Measurements from ENCODE around the gene MAGEF1.
A peak's percentile ranks its signal among the peaks of the same experiment; 100 is the strongest.

The MAGEF1 gene

GRCh38 chr3:184687363-184688015 is 24.4 kb downstream of the MAGEF1 start:
- DNase-seq, result peak; percentile 20

DNA sequence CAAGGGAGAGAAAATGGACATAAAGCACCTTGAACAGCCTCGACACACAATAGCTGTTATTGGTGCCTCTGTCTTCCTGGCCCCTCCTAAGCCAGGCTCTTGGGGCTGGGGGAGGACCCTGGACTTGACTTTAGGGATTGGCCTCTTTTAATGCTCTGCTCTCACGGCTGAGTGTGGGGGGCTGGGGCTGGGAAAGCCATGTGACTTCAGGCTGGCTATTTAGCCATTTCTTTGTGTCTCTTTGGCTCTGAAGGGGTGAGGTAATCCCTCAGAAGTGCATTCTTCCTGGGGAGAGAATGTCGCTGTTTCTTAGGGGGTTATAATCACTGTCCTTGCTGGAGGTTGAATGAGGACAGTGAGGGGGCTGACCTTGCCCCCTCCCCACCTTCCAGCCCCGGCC is 26.2 kb downstream of the MAGEF1 start:
- no peak for DNase-seq

DNA sequence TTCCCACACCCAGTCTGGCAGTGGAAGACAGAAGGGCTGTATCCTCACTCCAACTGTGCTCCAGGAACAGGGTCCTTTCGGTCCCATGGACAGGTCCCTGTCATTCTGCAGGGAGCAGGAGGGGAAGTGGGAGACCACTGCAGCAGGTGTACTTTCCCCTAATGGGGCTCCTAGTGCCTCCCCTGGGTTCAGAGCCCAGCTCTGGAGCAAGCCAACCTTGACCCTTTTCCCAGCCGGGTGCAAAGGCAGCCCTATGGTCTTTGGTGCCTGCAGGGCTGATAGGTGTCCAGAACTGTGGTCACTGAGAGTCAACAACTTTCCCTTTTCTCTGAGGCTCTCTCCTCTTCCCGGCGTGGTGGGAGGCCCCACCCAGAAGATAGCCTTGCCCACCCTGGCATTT is 26.8 kb downstream of the MAGEF1 start:
- no peak for DNase-seq

- DNase-seq, result no peak
Measured at GRCh38 chr3:184683900-184684560, 27.8 kb downstream of the MAGEF1 start.

- no peak for DNase-seq
Measured at GRCh38 chr3:184683234-184683633, 28.6 kb downstream of the MAGEF1 start.

GRCh38 chr3:184682671-184683070 is 29.2 kb downstream of the MAGEF1 start:
- no peak for DNase-seq

GRCh38 chr3:184680385-184681345 is 31.2 kb downstream of the MAGEF1 start:
- no peak for DNase-seq

- no peak for DNase-seq
Measured at GRCh38 chr3:184679056-184679816, 32.6 kb downstream of the MAGEF1 start.

GRCh38 chr3:184678317-184679055 is 33.4 kb downstream of the MAGEF1 start:
- DNase-seq, result no peak

DNA sequence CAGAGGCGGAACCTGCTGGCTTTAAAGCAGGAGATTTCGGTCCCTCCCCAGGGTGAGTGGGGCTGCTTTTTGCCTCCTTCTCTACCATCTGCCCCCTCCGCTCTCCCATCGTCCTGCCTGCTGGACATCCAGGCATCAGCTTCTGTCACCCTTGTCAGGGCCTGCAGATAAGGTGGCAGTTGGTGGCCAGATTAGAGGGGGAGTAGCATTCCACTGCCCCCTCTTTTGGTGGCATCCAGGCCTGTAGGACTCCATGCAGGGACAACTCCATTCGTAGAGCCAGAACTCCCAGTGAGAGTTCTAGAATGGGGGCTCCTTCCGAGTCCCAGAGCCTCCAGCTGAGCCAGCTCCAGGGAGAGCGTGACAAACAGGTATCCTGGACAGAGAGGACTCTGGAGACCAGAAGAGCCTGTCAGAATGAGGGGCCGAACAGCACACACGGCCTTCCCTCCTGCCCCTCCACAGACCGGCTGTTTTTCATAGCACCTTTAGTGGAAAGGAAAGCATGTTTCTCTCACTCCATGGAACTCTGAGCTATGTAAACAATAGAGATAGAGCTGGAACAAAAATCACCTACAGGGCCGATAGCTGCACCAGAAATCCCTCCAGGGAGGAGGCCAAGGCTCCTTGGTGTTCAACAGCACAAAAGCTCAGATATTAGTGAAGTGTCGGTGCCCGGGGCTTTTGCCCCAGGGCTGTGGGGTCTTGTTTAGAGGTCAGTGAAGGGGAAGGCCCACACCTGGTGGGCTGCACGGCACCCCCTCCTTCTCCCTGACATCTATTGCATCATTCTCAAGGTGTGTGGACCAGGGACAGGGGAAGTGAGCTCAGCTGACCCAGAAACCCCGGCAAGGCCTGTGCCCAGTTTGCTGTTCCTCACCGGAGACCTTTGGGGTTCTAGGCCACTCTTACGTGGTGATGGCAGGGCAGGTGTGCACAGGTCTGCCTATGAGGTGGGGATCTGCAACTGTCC is 34.2 kb downstream of the MAGEF1 start:
- DNase-seq, result no peak

GRCh38 chr3:184676927-184677326 is 34.9 kb downstream of the MAGEF1 start:
- no peak for DNase-seq

GRCh38 chr3:184674626-184675025 is 37.2 kb downstream of the MAGEF1 start:
- DNase-seq, result no peak

- DNase-seq, result no peak
Measured at GRCh38 chr3:184672977-184673870, 38.6 kb downstream of the MAGEF1 start.

GRCh38 chr3:184672335-184672734 is 39.5 kb downstream of the MAGEF1 start:
- no peak for DNase-seq

- DNase-seq, result no peak
Measured at GRCh38 chr3:184670091-184670602, 41.7 kb downstream of the MAGEF1 start.

DNA sequence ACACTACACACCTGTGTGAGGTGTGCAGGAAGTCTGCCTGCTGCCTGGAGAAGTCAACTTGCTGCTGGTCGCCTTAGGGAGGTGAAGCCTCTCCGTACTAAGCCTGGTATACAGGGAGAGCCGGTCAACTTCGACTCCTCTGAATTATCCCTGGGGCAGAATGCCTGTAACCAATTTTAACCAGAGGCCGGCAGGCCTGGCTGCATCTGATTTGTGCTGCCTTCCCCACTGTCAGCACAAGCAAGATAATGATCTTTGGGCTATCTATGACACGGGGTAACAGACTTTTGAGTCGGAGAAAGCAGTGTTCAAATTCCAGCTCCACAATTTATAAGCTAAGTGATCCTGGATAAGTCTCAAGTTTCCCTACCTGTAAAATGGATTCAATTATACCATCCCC is 42.3 kb downstream of the MAGEF1 start:
- DNase-seq, result no peak

DNA sequence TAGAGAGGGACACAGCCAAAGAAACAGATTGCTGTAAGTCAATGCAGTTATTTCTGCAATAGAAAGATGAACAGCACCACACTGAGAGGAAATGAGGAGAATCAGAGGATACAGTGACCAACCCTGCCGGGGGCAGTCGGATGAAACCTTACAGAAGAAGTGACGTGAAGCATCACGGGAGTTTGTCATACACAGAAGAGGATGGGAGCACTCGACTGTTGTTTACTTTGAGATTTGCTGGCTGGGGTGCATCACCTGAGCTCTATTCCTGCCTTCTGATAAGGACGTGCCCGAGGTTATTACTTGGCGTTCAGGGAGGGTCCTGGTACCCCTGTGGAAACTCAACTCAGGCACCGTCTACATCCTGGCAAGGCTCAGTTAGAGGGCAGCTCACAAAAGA is 45.4 kb downstream of the MAGEF1 start:
- no peak for DNase-seq

DNA sequence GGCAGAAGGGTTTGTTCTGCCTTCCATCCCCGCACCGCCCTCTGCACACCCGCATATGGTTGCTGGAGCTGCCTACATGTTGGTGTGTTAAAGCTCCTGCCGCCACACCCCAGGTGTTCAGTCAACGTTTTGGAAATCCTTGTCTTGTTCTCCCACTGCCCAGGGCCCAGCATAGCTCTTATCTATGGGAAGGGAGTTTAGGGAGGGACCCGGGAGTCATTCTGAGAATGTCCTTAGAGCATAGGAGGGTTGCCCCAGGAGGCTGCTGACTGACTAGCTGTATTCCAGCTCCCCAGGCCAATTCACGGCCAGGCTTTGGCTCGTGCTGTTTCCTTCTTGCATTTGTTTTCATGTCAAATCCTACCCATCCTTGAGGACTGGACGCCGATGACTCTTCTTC is 46.8 kb downstream of the MAGEF1 start:
- no peak for DNase-seq

- no peak for DNase-seq
Measured at GRCh38 chr3:184663756-184664155, 48.1 kb downstream of the MAGEF1 start.

GRCh38 chr3:184663356-184663755 is 48.5 kb downstream of the MAGEF1 start:
- DNase-seq, result no peak
